ENCODE measurements around the gene B4GALT1. TPM values are rescaled to one million over a fixed set of nuclear protein-coding genes. Genes with fewer than 3 reads are reported as not detected.

B4GALT1 gene
- total RNA-seq, 4 donors from 2014 or later = 13.1 to 66.3 (median 37.1) TPM

- no peaks in the 10 kb centered on the region for H3K27me3 ChIP-seq
- intact Hi-C loops (cut with DNase I; ENCODE audit: low total_unique reads) = no loop called here
- H3K9me3 ChIP-seq = no peaks in the 10 kb centered on the region
- peak; percentile 41 to 45 for DNase-seq
- H3K4me1 ChIP-seq = peaks cover 0 to 6% of the 10 kb centered on the region in 2 donors
- TF ChIP-seq CTCF (IDR thresholded peaks at IDR 0.05) = no peak
- no peak for TF ChIP-seq POLR2A (IDR thresholded peaks at IDR 0.05)
- H3K36me3 ChIP-seq = no peaks in the 10 kb centered on the region
- H3K4me3 ChIP-seq = no peak overlapping the region
- H3K27ac ChIP-seq = peak overlapping the region; percentile 52 to 78
Observed at GRCh38 chr9:33106827-33107621, 60.1 kb downstream of the B4GALT1 start.

- no peaks in the 10 kb centered on the region for H3K36me3 ChIP-seq
- H3K4me1 ChIP-seq = peaks cover 0 to 6% of the 10 kb centered on the region in 2 donors
- H3K4me3 ChIP-seq = no peak overlapping the region
- intact Hi-C loops (cut with DNase I; ENCODE audit: low total_unique reads) = no loop called here
- DNase-seq = no peak
- no peak for TF ChIP-seq POLR2A (IDR thresholded peaks at IDR 0.05)
- TF ChIP-seq CTCF (IDR thresholded peaks at IDR 0.05) = no peak
- peak overlapping the region in 1 of 2 donors; percentile 78 for H3K27ac ChIP-seq
- H3K27me3 ChIP-seq = no peaks in the 10 kb centered on the region
- H3K9me3 ChIP-seq = no peaks in the 10 kb centered on the region
Observed at GRCh38 chr9:33106372-33106771, 60.8 kb downstream of the B4GALT1 start.

- H3K9me3 ChIP-seq = no peaks in the 10 kb centered on the region
- no peak for TF ChIP-seq CTCF (IDR thresholded peaks at IDR 0.05)
- H3K27me3 ChIP-seq = no peaks in the 10 kb centered on the region
- H3K36me3 ChIP-seq = no peaks in the 10 kb centered on the region
- H3K4me1 ChIP-seq = peaks cover 0 to 6% of the 10 kb centered on the region in 2 donors
- H3K27ac ChIP-seq = peak overlapping the region in 1 of 2 donors; percentile 78
- intact Hi-C loops (cut with DNase I; ENCODE audit: low total_unique reads) = no loop called here
- DNase-seq = no peak
- no peak overlapping the region for H3K4me3 ChIP-seq
Observed at GRCh38 chr9:33105959-33106358, 61.2 kb downstream of the B4GALT1 start.

- Histone ChIP-seq H3K4me1 (peaks cover 0 to 6% of the 10 kb centered on the region in 2 donors), H3K27me3 (no peaks in the 10 kb centered on the region), H3K4me3 (no peak overlapping the region), H3K36me3 (no peaks in the 10 kb centered on the region), H3K27ac (no peak overlapping the region), H3K9me3 (no peaks in the 10 kb centered on the region)
- DNase-seq = no peak
- intact Hi-C loops (cut with DNase I; ENCODE audit: low total_unique reads) = no loop called here
- TF ChIP-seq POLR2A (IDR thresholded peaks at IDR 0.05) (no peak), CTCF (IDR thresholded peaks at IDR 0.05) (no peak)
Observed at GRCh38 chr9:33105504-33105903, 61.6 kb downstream of the B4GALT1 start.

- H3K27ac ChIP-seq = no peak overlapping the region
- H3K27me3 ChIP-seq = no peaks in the 10 kb centered on the region
- intact Hi-C loops (cut with DNase I; ENCODE audit: low total_unique reads) = no loop called here
- no peaks in the 10 kb centered on the region for H3K9me3 ChIP-seq
- H3K4me1 ChIP-seq = peaks cover 0 to 6% of the 10 kb centered on the region in 2 donors
- no peak for TF ChIP-seq POLR2A (IDR thresholded peaks at IDR 0.05)
- no peak for TF ChIP-seq CTCF (IDR thresholded peaks at IDR 0.05)
- H3K4me3 ChIP-seq = no peak overlapping the region
- no peak for DNase-seq
- no peaks in the 10 kb centered on the region for H3K36me3 ChIP-seq
Observed at GRCh38 chr9:33104401-33104800, 62.7 kb downstream of the B4GALT1 start.

Data from uterus (tissue), 4 donors.